ENCODE results near the gene DMBT1.

- TF ChIP-seq CTCF (conservative IDR thresholded peaks at IDR 0.05; ENCODE audit: low read length) = peak; percentile 40
- no peak for TF ChIP-seq EZH2phosphoT487 (IDR thresholded peaks at IDR 0.05; ENCODE audit: borderline replicate concordance, low read depth, low read length)
These were observed 34.8 kb upstream of the DMBT1 start for GRCh38 chr10:122525788-122526187.

Measured in OCI-LY7 (cell line).